Ovary (tissue), 3 donors: Measurements from ENCODE around the gene GAPDH.

ENCODE experiments used
- CTCF ChIP-seq, 3 donors: fragments of 450-650 bp in 2 of 3; fragments of 200-600 bp in 1 of 3; IDR thresholded peaks; one replicate each; pipeline versions ENCODE4 v1.5.1 to v1.8.0; 2016 to 2022; ENCODE audit warnings: antibody characterized with exemption in 3 of 3, mild to moderate bottlenecking in 1 of 3
- EP300 ChIP-seq: sonication (generic); formaldehyde crosslinking; IDR thresholded peaks from one replicate; pipeline ENCODE4 v1.6.1; 2017; ENCODE audit warnings: antibody characterized with exemption
- POLR2A ChIP-seq: fragments of 450-650 bp; IDR thresholded peaks from one replicate; pipeline ENCODE4 v1.6.1; 2017; ENCODE audit warnings: antibody characterized with exemption, mild to moderate bottlenecking, moderate library complexity
- donor health status: DM: no; HTN: no; CAD: no.

GRCh38 chr12:6550294-6551062, 16.2 kb downstream of the GAPDH start:
- no peak for TF ChIP-seq POLR2A
- no peak for TF ChIP-seq CTCF (IDR thresholded peaks at IDR 0.05)
- TF ChIP-seq EP300 = no peak
